C4-2B (cell line): ENCODE data around the gene SLC25A21.
A peak's percentile ranks its signal among the peaks of the same experiment; 100 is the strongest.

Experiments
- CTCF ChIP-seq: fragments of 450-650 bp; conservative IDR thresholded peaks from 2 replicates; pipeline ENCODE4 v1.5.1; 2017; ENCODE audit warnings: mild to moderate bottlenecking
- ZFX ChIP-seq: fragments of 450-650 bp; IDR thresholded peaks from 2 replicates; pipeline ENCODE4 v1.6.1; 2017

GRCh38 chr14:37197421-37198272 is 25.2 kb upstream of the SLC25A21 start, which contains the start of gene MIPOL1:
- TF ChIP-seq CTCF (peak; percentile 54), ZFX (peak; percentile 69)
